KG1 (cell line): Measurements from ENCODE around the gene TMEM54.

Experiments used
- DNase-seq: peaks from one replicate; lab custom pipeline; 2025; lab: John Stamatoyannopoulos, UW

The TMEM54 gene

GRCh38 chr1:32900956-32901822, at the start of gene TMEM54:
Gene TMEM54 (minus strand): TSS chr1:32901389. CDS start chr1:32901238, 151 bp downstream.
- DNase-seq = no peak

- no peak for DNase-seq
Measured at GRCh38 chr1:32949519-32949918, 48.3 kb upstream of the TMEM54 start.

DNA sequence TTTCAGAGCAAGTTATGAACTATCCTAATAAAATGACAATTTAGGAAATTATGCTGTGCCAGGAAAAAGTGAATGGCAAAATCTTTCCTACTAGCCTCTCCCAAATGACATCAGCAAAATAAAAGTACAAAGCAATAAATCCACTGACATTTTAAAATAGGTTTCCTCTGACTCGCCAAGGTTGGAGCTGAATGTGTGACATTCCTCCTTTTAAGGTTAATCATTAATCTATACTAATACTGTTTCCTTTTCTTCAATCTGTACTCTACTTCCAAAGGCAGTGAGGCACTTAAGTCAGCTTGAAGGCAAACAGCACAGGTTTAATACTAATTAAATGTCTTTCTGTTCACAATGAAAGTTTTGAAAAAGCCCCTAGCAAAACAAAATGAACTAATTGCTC, 47.7 kb upstream of the TMEM54 start:
- no peak for DNase-seq

- no peak for DNase-seq
Measured at GRCh38 chr1:32948390-32948722, 47.2 kb upstream of the TMEM54 start.

DNA sequence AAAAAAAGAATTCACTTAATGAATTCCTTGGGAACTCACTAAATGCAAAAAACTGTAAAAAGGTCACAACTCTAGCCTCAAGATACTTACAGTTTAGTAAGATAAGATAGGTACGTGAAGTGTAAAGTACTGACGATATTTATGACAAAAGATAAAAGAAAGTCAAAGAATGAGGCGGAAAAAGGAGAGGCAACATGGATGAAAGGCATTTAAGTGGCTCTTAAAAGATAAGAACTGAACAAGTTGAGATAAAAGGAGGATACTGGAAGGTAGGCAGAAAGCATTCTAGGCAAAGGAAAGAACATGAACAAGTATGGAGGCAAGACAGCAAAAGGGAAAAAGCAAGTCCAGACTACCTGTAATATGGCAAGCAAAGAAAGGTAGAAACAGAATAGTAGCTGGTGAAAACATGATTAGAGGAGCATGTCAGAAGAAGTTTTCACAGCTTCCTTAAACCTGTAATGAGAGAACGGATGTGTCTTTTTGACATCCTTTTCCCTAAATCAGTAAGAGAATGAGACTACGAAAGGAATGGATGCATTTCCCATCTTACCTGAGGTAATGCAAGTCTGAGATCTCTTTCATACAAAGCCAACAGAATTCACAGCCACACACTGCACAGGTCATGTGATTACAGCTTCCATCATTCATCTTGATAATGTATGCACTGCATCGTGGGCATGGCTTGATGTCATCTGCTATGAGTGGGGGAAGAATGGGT, 46.6 kb upstream of the TMEM54 start:
- no peak for DNase-seq

DNA sequence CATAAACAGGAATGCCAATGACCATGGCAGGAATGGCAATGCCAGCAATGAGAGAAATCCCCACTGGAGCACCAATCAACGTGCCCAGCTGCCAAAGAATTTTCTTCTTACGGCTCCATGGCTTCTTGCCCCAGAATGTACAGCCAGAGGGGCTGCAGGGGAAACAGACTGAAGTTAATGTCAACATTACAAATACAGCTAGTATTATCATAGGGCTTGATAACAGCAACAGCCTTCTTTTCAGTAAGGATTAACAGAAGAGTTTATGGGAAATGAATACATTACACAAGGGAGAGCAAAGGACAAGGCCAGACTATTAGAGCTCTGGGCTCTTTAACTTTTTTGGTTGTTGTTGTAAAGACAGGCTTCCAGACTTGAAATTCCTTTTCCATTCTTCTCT, 45.2 kb upstream of the TMEM54 start:
- DNase-seq = no peak

GRCh38 chr1:32944180-32944579, 43.0 kb upstream of the TMEM54 start:
- DNase-seq = no peak

DNA sequence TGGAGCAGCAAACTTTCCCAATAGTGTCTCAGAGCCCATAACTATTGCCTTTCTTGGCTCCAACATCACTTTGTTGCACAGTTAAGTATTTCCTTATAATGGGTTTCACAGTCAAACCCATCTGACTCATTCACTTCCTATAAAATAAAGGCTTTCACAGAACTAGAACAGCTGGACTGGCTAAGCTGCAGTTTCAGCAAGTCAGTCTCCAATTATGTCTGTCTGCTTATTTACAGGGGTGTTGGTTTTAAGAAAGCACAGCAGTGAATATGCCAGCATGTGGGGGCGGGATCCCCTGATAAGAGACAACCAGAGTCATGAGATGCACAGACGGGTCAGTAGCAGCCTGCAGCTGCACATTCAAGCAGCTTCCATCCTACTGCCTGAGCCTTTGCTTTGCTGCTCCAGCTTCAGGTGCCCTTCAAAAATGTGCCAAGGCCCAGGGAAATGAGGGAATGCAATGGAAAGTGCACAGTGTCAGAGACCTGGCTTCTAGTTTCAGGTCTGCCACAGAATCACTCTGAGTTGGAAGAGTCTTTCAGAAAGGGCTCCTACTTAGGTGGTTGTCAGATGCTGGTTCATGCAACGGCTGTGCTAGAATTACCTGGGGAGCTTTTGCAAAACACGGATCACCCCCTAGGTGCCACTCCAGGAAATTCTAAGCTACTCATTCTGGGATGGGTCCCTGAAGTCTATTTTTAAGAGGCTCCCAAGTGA, 38.6 kb upstream of the TMEM54 start:
- DNase-seq = no peak

- no peak for DNase-seq
Measured at GRCh38 chr1:32937061-32937460, 35.9 kb upstream of the TMEM54 start.

DNA sequence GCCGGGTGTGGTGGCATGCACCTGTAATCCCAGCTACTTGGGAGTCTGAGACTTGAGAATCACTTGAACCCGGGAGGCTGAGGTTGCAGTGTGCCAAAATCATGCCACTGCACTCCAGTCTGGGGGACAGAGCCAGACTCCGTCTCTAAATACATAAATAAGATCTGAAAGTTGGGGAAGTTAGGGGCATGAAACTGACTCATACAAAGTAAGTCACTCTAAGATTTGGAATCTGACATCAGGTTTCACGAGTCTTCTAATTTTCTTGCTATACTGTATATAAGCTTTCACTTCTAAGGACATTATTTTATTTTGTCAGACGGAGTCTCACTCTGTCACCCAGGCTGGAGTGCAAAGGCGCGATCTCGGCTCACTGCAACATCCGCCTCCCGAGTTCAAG, 33.3 kb upstream of the TMEM54 start:
- DNase-seq = no peak

DNA sequence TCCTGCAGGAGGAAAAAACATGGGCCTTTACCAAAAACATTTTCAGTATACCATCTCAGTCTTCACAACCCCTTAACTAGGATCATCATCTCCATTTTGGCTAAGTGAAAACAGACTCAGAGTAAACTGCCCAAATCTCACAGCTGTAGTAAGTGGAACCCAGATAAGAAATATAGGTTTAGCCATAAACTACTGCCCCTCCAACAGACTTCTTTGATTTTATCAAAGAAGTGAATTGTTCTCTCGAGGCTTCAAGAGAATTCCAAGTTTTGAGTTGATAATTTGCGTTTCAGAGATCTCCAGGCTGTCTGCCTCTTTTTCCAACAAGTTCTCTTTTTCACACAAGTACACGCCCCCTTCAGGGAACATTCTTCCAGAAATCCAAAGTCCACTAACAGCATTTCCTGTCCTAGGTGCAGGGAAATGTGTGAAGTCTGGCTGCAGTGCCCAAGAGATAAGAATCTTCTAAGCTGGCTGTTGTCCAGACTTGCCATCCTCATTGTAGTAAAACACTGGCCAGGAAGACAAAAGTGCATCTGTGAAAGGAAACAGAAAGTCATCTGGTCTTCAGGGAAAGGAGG, 32.6 kb upstream of the TMEM54 start:
- DNase-seq = no peak

GRCh38 chr1:32931760-32932159, 30.6 kb upstream of the TMEM54 start:
- DNase-seq = no peak

- DNase-seq = no peak
Measured at GRCh38 chr1:32929366-32929765, 28.2 kb upstream of the TMEM54 start.

DNA sequence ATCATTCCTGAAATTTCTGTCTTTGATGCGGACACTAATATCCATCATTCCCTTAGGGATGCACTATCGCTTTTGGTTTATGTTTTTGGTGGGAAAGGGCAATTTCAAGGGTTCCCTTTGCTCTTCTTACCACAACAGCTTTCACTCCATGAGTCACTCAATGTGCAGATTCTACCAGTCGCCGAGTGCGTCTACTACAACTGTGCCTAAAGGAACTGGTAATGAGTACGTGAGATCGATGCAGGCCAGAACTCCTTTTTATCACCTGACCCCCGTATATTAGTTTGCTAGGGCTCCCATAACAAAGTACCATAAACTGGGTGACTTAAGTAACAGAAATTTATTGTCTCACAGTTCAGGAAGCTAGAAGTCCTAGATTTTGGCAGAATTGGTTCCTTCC, 27.5 kb upstream of the TMEM54 start:
- DNase-seq = no peak

DNA sequence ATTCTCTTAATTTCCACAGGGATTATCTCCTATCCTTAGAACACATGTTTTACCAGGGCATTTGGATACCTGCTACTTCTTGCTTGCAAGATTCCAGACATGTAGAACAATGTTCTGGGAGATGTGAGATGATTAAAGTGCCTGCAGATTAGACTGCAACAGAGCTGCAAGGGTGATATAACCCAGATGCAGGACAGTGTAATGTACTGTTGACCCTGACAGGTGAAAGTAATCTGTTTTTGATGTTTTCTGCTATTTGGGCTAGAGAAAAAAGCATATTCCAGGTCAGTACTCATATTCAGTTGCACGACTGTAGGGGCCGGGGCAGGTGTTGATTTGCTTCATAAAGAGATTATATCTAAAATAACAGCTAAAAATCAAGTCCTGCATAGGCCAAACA, 27.1 kb upstream of the TMEM54 start:
- no peak for DNase-seq

DNA sequence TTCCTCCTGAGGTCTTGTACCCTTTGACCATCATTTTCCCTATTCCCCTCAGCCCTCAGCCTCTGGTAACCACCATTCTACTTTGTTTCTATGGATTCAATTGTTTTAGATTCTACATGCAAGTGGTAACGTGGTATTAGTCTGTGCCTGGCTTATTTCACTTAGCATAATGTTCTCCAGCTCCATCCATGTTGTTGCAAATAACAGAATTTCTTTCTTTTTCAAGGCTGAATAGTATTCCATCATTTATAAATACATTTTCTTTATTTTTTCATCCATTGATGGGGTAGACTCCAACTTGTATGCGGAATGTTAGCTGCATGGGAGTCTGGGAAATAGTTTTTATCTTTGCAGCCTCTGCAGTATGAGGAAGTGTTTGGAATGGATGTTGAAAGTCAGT, 26.3 kb upstream of the TMEM54 start:
- DNase-seq = no peak

DNA sequence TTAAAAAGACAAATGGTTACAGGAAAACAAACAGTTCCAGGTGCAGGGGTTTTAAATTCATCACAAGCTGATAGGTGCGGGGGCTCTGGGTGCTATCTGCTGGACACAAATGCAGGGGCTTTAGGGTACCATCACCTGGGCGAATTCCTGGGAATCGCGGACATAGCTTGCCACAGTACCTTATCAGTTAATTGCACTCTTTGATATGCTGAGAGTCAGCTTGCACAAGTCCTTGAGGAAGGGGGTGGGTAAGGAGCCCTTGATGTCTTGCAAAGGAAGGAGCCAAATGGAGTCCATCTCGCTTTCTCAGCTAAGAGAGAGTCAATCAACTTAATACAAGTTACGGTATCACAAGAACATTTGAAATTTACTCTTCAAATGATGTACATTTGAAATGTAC, 25.4 kb upstream of the TMEM54 start:
- DNase-seq = no peak

- no peak for DNase-seq
Measured at GRCh38 chr1:32925403-32926162, 24.4 kb upstream of the TMEM54 start.

GRCh38 chr1:32924881-32925344, 23.7 kb upstream of the TMEM54 start:
- DNase-seq = no peak

DNA sequence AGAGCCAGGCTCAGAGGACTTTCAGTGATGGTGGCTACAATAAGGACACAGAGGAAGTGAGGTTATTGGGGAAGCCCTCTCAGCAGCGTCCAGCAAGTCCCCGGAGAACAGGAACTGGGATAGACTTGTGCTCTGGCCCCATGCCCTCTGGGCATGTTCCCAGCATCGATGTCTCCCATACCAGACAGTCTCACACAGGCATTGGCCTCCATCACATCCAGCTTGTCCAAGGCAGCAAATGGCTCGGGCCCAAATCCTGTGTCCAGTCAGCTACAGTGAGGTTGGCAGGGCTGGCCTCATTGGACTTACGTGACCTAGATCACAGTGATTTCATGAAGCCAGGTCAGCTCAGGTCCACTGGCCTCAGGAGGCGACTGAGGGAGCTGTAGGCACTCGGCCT, 19.6 kb upstream of the TMEM54 start:
- DNase-seq = no peak

- DNase-seq = no peak
Measured at GRCh38 chr1:32919811-32920733, 18.9 kb upstream of the TMEM54 start.
